ENCODE measurements around the gene MYLK. TPM values are rescaled to one million over a fixed set of nuclear protein-coding genes. Genes with fewer than 3 reads are reported as not detected.

The MYLK gene, protein sequence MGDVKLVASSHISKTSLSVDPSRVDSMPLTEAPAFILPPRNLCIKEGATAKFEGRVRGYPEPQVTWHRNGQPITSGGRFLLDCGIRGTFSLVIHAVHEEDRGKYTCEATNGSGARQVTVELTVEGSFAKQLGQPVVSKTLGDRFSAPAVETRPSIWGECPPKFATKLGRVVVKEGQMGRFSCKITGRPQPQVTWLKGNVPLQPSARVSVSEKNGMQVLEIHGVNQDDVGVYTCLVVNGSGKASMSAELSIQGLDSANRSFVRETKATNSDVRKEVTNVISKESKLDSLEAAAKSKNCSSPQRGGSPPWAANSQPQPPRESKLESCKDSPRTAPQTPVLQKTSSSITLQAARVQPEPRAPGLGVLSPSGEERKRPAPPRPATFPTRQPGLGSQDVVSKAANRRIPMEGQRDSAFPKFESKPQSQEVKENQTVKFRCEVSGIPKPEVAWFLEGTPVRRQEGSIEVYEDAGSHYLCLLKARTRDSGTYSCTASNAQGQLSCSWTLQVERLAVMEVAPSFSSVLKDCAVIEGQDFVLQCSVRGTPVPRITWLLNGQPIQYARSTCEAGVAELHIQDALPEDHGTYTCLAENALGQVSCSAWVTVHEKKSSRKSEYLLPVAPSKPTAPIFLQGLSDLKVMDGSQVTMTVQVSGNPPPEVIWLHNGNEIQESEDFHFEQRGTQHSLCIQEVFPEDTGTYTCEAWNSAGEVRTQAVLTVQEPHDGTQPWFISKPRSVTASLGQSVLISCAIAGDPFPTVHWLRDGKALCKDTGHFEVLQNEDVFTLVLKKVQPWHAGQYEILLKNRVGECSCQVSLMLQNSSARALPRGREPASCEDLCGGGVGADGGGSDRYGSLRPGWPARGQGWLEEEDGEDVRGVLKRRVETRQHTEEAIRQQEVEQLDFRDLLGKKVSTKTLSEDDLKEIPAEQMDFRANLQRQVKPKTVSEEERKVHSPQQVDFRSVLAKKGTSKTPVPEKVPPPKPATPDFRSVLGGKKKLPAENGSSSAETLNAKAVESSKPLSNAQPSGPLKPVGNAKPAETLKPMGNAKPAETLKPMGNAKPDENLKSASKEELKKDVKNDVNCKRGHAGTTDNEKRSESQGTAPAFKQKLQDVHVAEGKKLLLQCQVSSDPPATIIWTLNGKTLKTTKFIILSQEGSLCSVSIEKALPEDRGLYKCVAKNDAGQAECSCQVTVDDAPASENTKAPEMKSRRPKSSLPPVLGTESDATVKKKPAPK (N-terminal part only)
- not detected for total RNA-seq

DNA sequence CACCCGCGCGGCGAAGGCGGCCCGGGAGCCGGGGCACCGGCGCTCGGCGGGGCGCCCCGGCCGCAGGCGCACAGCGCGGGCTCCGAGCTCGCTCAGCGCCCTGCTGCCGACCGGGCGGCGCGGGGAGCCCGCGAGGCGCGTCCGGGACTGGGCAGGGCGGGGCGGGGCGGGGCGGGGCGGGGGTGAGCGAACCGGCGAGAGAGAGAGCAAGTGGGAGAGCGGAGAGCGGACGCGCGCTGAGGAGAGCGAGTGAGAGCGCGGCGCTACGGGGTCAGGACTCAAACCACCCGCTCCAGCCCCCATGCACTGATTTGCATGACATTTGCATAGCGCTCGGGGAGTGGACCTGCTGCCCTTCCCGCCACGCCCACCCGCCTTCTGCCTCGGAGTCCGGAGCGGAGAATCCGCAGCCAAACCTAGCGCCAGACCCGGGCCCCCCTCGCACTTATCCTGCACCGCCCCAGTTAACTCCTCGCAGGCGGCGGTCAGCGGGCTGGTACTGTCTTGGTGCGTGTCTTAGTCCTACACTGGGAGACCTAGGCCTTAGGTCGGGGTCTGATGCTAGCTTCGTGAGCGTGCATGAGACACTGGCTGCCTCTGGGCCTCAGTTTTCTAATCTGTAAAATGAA lies at the start of gene MYLK:
TSS of gene MYLK (minus strand) at position 130 of the 629 bp plus-strand sequence. CDS start 90,491 bp downstream, outside the sequence.
- DNase-seq: peak; percentile 53
- Mint-ChIP-seq H3K9me3 (no peaks in the 10 kb centered on the region), H3K4me3 (peak within 1 kb of the TSS; percentile 67), H3K4me1 (ENCODE audit: low read depth) (peaks cover 11% of the 10 kb centered on the region), H3K27me3 (ENCODE audit: low read depth) (peaks cover 57% of the 10 kb centered on the region), H3K36me3 (ENCODE audit: low read depth) (no peaks in the 10 kb centered on the region), H3K27ac (no peak within 1 kb of the TSS)
- CTCF ChIA-PET: no interaction called here
- intact Hi-C loops (cut with micrococcal nuclease): loop anchor here (1.0 to 2.0 kb wide), 2 partner anchors 77 to 194 kb away; partner anchors contain the start of gene CCDC14

DNA sequence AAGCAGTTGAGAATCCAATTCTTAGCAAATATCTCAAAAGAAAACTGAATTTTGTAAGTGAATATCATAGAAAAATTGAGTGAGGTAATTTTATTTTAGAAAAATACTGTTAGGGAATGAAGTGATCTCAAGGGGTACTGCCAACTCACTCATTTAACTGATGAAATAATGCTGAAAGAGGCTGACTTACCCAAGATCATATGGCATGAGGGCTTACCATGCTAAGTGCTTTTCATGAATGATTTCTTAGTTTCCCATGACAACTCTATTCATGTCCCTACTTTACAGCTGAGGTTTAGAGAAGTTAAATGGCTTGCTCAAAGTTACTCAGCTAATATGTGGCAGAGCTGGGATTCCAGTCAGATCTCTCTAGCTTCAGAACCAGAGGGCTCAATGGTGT lies 46.3 kb upstream of the MYLK start:
- DNase-seq: no peak
- H3K27ac Mint-ChIP-seq: no peak overlapping the region
- no peaks in the 10 kb centered on the region for H3K27me3 Mint-ChIP-seq (ENCODE audit: low read depth)
- no peaks in the 10 kb centered on the region for H3K9me3 Mint-ChIP-seq
- no peaks in the 10 kb centered on the region for H3K4me1 Mint-ChIP-seq (ENCODE audit: low read depth)
- CTCF ChIA-PET: no interaction called here
- no peak overlapping the region for H3K4me3 Mint-ChIP-seq
- intact Hi-C loops (cut with micrococcal nuclease): no loop called here
- H3K36me3 Mint-ChIP-seq (ENCODE audit: low read depth): peaks cover 40% of the 10 kb centered on the region

DNA sequence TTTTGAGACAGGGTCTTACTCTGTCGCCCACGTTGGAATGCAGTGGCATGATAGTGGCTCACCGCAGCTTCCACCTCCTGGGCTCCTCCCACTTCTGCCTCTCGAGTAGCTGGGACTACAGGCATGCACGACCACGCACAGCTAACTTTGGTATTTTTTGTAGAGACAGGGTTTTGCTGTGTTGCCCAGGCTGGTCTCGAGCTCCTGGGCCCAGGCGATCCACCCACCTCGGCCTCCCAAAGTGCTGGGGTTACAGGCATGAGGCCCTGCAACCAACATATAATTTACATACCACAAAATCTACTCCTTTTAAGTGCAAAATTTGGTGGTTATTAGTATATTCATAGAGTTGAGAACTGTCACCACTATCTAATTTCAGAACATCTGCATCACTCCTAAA lies 45.2 kb upstream of the MYLK start:
- no peaks in the 10 kb centered on the region for H3K4me1 Mint-ChIP-seq (ENCODE audit: low read depth)
- peaks cover 42% of the 10 kb centered on the region for H3K36me3 Mint-ChIP-seq (ENCODE audit: low read depth)
- H3K27me3 Mint-ChIP-seq (ENCODE audit: low read depth): no peaks in the 10 kb centered on the region
- CTCF ChIA-PET: interaction anchor here (0.9 kb wide), 1 partner anchor 158 kb away, joined by 3 read pairs; no protein-coding TSS in a partner anchor
- H3K4me3 Mint-ChIP-seq: no peak overlapping the region
- H3K27ac Mint-ChIP-seq: no peak overlapping the region
- no peak for DNase-seq
- H3K9me3 Mint-ChIP-seq: peaks cover 5% of the 10 kb centered on the region
- intact Hi-C loops (cut with micrococcal nuclease): no loop called here

DNA sequence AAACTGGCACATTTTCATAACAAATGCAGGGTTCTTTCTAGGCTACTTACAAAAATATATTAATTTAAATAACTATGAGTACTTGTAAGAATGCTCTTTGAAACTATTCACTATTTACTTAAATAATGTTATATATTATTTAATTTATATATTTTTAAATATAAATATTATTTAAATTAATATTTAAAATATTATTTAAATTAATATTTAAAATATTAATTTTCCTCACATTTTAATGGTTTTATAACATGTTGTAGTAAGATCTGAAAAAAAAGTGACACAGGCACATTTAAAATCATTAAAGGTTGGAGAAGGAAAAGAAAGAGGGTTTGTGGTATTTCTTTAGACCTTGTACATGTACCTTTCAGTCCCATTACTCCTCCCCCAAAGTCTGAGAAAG lies 42.3 kb upstream of the MYLK start:
- Mint-ChIP-seq H3K4me1 (ENCODE audit: low read depth) (no peaks in the 10 kb centered on the region), H3K9me3 (peaks cover 28% of the 10 kb centered on the region), H3K36me3 (ENCODE audit: low read depth) (peaks cover 53% of the 10 kb centered on the region), H3K4me3 (no peak overlapping the region), H3K27ac (no peak overlapping the region), H3K27me3 (ENCODE audit: low read depth) (no peaks in the 10 kb centered on the region)
- no peak for DNase-seq
- CTCF ChIA-PET: no interaction called here
- intact Hi-C loops (cut with micrococcal nuclease): no loop called here

DNA sequence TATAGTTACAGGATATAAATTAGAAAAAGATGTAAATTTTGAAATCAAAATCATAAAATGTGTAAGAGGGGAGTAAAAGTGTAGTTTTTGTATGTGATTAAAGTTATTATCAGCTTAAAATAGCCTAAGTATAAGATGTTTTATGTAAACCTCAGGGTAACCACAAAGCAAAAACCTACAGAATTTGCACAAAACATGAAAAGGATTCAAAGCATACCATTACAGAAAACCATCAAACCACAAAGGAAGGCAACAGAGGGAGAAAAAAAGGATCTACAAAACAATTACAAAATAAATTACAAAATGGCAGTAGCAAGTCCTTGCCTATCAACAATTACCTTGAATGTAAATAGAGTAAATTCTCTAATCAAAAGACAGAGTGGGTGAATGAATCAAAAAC lies 36.7 kb upstream of the MYLK start:
- H3K4me3 Mint-ChIP-seq: no peak overlapping the region
- no peak overlapping the region for H3K27ac Mint-ChIP-seq
- intact Hi-C loops (cut with micrococcal nuclease): no loop called here
- H3K27me3 Mint-ChIP-seq (ENCODE audit: low read depth): no peaks in the 10 kb centered on the region
- no peak for DNase-seq
- H3K9me3 Mint-ChIP-seq: peaks cover 40% of the 10 kb centered on the region
- CTCF ChIA-PET: no interaction called here
- no peaks in the 10 kb centered on the region for H3K4me1 Mint-ChIP-seq (ENCODE audit: low read depth)
- H3K36me3 Mint-ChIP-seq (ENCODE audit: low read depth): peaks cover 59% of the 10 kb centered on the region

DNA sequence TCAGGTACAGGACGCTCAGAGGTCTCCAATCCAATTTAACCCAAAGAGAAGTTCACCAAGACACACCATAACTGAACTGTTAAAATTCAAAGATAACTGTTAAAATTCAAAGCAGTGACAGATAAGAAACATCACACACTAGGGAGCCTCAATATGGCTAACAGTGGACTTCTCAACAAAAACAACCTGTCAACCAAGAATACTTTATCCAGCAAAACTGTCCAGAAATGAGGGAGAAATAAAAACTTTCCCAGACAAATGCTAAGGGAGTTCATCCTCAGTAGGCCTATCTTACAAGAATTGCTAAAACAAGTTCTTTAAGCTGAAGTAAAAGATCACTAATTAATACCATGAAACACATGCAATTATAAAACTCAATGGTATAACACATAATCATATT lies 36.3 kb upstream of the MYLK start:
- no peak for DNase-seq
- no peaks in the 10 kb centered on the region for H3K4me1 Mint-ChIP-seq (ENCODE audit: low read depth)
- H3K4me3 Mint-ChIP-seq: no peak overlapping the region
- H3K36me3 Mint-ChIP-seq (ENCODE audit: low read depth): peaks cover 57% of the 10 kb centered on the region
- CTCF ChIA-PET: no interaction called here
- no peak overlapping the region for H3K27ac Mint-ChIP-seq
- H3K9me3 Mint-ChIP-seq: peaks cover 40% of the 10 kb centered on the region
- intact Hi-C loops (cut with micrococcal nuclease): no loop called here
- H3K27me3 Mint-ChIP-seq (ENCODE audit: low read depth): no peaks in the 10 kb centered on the region

DNA sequence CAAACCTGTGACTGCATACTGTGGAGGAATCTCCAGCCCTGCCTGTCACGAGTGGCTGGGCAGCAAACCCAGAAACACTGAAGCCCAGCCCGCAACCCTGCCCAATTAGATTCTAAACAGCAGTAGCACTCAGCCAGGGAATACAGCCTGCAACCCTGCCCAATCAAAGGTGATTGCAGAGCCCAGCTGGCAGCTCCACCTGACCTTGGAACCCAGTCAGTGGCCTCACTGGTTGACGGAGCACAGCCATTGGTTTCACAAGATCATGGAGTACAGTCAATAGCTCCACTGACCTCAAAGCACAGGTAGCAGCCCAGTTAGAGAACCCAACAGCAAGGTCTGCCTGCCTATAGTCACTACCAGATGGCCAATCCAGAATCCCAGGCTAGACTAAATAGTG lies 35.2 kb upstream of the MYLK start:
- CTCF ChIA-PET: no interaction called here
- no peaks in the 10 kb centered on the region for H3K4me1 Mint-ChIP-seq (ENCODE audit: low read depth)
- H3K36me3 Mint-ChIP-seq (ENCODE audit: low read depth): peaks cover 57% of the 10 kb centered on the region
- no peak for DNase-seq
- no peak overlapping the region for H3K27ac Mint-ChIP-seq
- intact Hi-C loops (cut with micrococcal nuclease): no loop called here
- H3K4me3 Mint-ChIP-seq: no peak overlapping the region
- H3K27me3 Mint-ChIP-seq (ENCODE audit: low read depth): no peaks in the 10 kb centered on the region
- peaks cover 36% of the 10 kb centered on the region for H3K9me3 Mint-ChIP-seq

DNA sequence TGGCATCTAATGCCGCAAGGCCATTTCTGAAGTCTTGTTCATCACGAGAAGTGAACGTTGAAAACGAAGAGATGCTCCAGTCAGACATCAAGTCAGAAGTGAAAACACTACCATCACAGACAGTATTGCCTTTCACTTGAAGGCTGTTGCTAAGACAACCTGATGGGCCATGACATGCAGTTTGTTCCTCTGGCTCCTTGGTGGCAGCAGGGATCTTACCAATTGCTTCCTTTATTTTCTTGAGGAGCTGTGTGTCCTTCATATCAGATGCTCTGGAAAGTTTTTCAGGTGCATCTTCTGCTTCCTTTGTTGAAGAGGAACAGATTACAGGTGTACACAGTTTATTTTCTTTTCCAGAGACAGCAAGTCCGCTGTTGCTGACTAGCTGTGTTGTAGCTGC lies 30.7 kb upstream of the MYLK start:
- Mint-ChIP-seq H3K4me1 (ENCODE audit: low read depth) (no peaks in the 10 kb centered on the region), H3K27me3 (ENCODE audit: low read depth) (no peaks in the 10 kb centered on the region), H3K4me3 (no peak overlapping the region), H3K27ac (no peak overlapping the region), H3K9me3 (no peaks in the 10 kb centered on the region), H3K36me3 (ENCODE audit: low read depth) (peaks cover 17% of the 10 kb centered on the region)
- intact Hi-C loops (cut with micrococcal nuclease): no loop called here
- no peak for DNase-seq
- CTCF ChIA-PET: interaction anchor here (0.6 kb wide), 1 partner anchor 52 kb away, joined by 3 read pairs; no protein-coding TSS in a partner anchor

DNA sequence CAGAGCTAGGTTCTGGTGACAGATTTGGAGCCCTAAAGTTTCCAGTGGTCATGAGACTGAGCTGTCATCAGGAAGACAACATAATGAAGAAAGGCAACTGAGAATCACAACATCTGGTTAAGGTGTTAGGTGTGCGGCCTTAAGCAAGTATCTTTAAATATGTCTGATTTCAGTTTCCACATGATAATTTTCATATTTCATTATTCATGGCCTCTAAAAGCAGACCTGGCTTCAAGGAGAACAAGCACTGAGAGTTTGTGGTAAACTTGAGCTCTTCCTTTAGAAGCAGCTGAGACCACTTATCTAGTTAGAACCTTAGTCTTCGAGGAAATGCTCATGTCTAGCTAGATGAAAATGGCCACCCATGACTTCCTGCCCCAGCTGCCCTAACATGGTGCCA lies 25.7 kb upstream of the MYLK start:
- Mint-ChIP-seq H3K27me3 (ENCODE audit: low read depth) (peaks cover 2% of the 10 kb centered on the region), H3K4me1 (ENCODE audit: low read depth) (no peaks in the 10 kb centered on the region), H3K36me3 (ENCODE audit: low read depth) (peaks cover 1% of the 10 kb centered on the region), H3K27ac (no peak overlapping the region), H3K9me3 (no peaks in the 10 kb centered on the region), H3K4me3 (no peak overlapping the region)
- intact Hi-C loops (cut with micrococcal nuclease): no loop called here
- DNase-seq: no peak
- CTCF ChIA-PET: no interaction called here

DNA sequence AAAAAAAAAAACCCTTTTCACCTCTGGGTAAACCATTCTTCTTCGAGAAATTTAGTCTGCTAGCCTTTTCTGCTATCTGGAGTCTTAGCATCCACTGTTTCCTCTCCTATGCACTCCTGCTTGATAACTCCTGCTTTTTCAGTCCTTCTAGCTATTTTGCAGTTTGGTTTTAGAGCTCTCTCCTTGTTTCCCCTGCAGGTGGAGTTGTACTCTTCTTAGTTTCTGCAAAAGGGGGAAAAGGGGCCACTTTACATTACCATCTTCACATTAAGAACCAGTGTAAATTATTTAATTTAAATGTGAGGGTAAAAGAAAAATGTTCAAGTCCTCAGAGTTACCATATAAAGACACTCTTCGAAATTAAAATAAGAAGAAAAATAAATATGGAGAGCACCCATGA lies 23.6 kb upstream of the MYLK start:
- CTCF ChIA-PET: interaction anchor here (0.6 to 0.9 kb wide), 2 partner anchors 60 to 925 kb away, joined by 4 to 5 read pairs; no protein-coding TSS in a partner anchor
- H3K9me3 Mint-ChIP-seq: no peaks in the 10 kb centered on the region
- intact Hi-C loops (cut with micrococcal nuclease): no loop called here
- no peaks in the 10 kb centered on the region for H3K36me3 Mint-ChIP-seq (ENCODE audit: low read depth)
- DNase-seq: no peak
- no peak overlapping the region for H3K4me3 Mint-ChIP-seq
- no peak overlapping the region for H3K27ac Mint-ChIP-seq
- peaks cover 2% of the 10 kb centered on the region for H3K27me3 Mint-ChIP-seq (ENCODE audit: low read depth)
- H3K4me1 Mint-ChIP-seq (ENCODE audit: low read depth): no peaks in the 10 kb centered on the region

DNA sequence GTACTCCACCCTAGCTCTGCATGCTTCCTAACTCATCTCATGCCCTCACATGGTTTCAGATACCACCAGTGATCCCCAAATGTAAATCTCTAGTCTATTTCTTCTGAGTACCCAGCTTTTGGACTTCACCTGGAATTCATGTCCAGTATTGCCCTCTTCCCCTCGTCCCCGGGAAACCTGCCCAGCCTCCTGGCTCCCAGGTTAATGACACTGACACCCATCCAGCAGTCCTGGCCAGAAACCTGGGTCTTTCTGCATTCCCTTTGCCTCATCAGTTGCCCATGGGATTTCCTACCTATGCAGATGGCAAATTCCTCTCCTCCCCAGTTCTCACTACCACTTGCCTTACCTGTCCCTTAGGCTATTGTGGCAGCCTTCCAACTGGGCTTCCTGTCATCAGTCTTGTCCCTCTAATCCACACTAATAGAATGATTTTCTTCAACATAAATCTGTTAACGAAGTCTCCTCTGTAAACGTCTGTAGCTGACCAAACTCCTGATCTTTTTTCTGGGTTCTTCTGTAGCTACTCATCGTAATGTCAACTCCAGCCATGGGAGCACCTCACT lies 15.3 kb upstream of the MYLK start:
- Mint-ChIP-seq H3K27me3 (ENCODE audit: low read depth) (peaks cover 5% of the 10 kb centered on the region), H3K9me3 (no peaks in the 10 kb centered on the region), H3K36me3 (ENCODE audit: low read depth) (no peaks in the 10 kb centered on the region), H3K4me1 (ENCODE audit: low read depth) (no peaks in the 10 kb centered on the region), H3K4me3 (no peak overlapping the region), H3K27ac (no peak overlapping the region)
- intact Hi-C loops (cut with micrococcal nuclease): no loop called here
- CTCF ChIA-PET: no interaction called here
- no peak for DNase-seq

Measured in activated naive CD4-positive, alpha-beta T cell treated with anti-CD3 and anti-CD28 coated beads for 36 hours (primary cell).